ENCODE measurements around the gene MRTFB. TPM values are rescaled to one million over a fixed set of nuclear protein-coding genes. Genes with fewer than 3 reads are reported as not detected.

The MRTFB gene
- total RNA-seq, 1 experiment from 2014 or later, result 6.5 TPM

- DNase-seq (ENCODE audit: low spot score), result peak; percentile 19
Measured at GRCh38 chr16:14186007-14186794, 115.1 kb downstream of the MRTFB start.

- no peak for DNase-seq (ENCODE audit: low spot score)
Measured at GRCh38 chr16:14186795-14187221, 115.7 kb downstream of the MRTFB start.

GRCh38 chr16:14187517-14188338, 116.6 kb downstream of the MRTFB start:
- no peak for DNase-seq (ENCODE audit: low spot score)

- DNase-seq (ENCODE audit: low spot score), result no peak
Measured at GRCh38 chr16:14193316-14193871, 122.3 kb downstream of the MRTFB start.

GRCh38 chr16:14194721-14195120, 123.6 kb downstream of the MRTFB start:
- DNase-seq (ENCODE audit: low spot score), result no peak

- DNase-seq (ENCODE audit: low spot score), result no peak
Measured at GRCh38 chr16:14196011-14196410, 124.9 kb downstream of the MRTFB start.

GRCh38 chr16:14196539-14196938, 125.4 kb downstream of the MRTFB start:
- no peak for DNase-seq (ENCODE audit: low spot score)

- no peak for DNase-seq (ENCODE audit: low spot score)
Measured at GRCh38 chr16:14198012-14198411, 126.9 kb downstream of the MRTFB start.

GRCh38 chr16:14198572-14198971, 127.5 kb downstream of the MRTFB start:
- DNase-seq (ENCODE audit: low spot score), result no peak

- no peak for DNase-seq (ENCODE audit: low spot score)
Measured at GRCh38 chr16:14199199-14199598, 128.1 kb downstream of the MRTFB start.

GRCh38 chr16:14199624-14200023, 128.5 kb downstream of the MRTFB start:
- DNase-seq (ENCODE audit: low spot score), result no peak

GRCh38 chr16:14202095-14202494, 131.0 kb downstream of the MRTFB start:
- no peak for DNase-seq (ENCODE audit: low spot score)

GRCh38 chr16:14202697-14203096, 131.6 kb downstream of the MRTFB start:
- peak; percentile 52 for DNase-seq (ENCODE audit: low spot score)

GRCh38 chr16:14203166-14203565, 132.0 kb downstream of the MRTFB start:
- DNase-seq (ENCODE audit: low spot score), result no peak

- DNase-seq (ENCODE audit: low spot score), result no peak
Measured at GRCh38 chr16:14205666-14206065, 134.5 kb downstream of the MRTFB start.

GRCh38 chr16:14211856-14212543, 140.9 kb downstream of the MRTFB start:
- no peak for DNase-seq (ENCODE audit: low spot score)

GRCh38 chr16:14215941-14216340, 144.8 kb downstream of the MRTFB start:
- no peak for DNase-seq (ENCODE audit: low spot score)

GRCh38 chr16:14219983-14220382, 148.9 kb downstream of the MRTFB start:
- no peak for DNase-seq (ENCODE audit: low spot score)

- DNase-seq (ENCODE audit: low spot score), result no peak
Measured at GRCh38 chr16:14223632-14224031, 152.5 kb downstream of the MRTFB start.

- DNase-seq (ENCODE audit: low spot score), result no peak
Measured at GRCh38 chr16:14225457-14225856, 154.3 kb downstream of the MRTFB start.

- no peak for DNase-seq (ENCODE audit: low spot score)
Measured at GRCh38 chr16:14232106-14232864, 161.2 kb downstream of the MRTFB start.

All from HT-29 (cell line).